ENCODE data around the gene OR4D11.
A peak's percentile ranks its signal among the peaks of the same experiment; 100 is the strongest.

OR4D11 gene

DNA sequence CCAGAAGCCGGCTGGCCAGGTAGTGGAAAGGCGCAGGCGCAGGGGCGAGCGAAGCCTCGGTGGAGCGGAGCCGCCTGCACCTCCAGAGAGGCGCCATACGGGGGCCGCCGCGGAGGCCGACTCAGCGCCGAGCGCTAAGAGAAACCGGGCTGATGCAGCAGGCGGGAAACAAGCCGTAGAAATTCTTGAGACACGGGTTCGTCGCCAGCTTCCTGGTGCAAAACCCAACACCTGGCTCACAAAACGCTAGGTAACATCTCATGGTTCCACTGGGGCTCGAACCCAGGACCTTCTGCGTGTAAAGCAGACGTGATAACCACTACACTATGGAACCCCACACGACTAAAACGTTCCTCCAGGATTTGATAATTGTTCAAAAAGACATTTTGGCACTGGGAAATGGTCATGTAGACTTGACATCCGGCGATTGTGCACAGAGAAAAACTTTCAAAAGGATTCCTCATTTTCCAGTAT is 47.0 kb downstream of the OR4D11 start:
- DNase-seq = peak; percentile 97

DNA sequence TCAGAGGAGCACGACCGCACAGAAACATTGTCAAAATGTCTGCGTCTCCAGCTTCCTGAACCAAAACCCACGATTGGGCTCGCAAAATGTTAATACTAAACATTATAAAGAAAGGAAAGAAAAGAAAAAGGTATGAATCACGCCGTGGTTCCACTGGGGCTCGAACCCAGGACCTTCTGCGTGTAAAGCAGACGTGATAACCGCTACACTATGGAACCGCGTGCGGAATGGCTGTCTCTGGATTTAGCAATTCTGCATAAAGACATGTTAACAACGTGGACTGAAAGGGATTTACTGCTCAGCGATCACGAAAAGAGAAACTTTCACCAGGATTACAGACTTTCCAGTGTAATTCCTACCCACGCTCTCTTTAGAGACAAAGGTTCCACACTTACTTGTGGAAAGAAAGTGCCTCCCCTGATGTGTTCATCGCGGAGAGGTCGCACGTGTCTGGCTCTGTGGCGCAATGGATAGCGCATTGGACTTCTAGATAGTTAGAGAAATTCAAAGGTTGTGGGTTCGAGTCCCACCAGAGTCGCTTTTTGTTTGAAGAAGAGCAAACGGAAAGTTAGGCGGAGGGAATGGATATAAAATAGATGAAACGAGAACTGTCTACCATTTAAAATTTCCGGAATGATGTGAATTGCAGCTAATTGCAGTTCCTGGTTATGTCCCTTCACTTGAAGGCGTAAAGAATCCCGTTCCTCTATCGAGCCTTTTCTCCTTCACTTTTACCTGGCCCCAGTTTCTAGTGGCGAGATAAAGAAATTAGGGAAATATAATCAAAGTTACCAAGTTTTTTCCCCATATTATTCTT is 47.7 kb downstream of the OR4D11 start:
- peak; percentile 92 for DNase-seq

DNA sequence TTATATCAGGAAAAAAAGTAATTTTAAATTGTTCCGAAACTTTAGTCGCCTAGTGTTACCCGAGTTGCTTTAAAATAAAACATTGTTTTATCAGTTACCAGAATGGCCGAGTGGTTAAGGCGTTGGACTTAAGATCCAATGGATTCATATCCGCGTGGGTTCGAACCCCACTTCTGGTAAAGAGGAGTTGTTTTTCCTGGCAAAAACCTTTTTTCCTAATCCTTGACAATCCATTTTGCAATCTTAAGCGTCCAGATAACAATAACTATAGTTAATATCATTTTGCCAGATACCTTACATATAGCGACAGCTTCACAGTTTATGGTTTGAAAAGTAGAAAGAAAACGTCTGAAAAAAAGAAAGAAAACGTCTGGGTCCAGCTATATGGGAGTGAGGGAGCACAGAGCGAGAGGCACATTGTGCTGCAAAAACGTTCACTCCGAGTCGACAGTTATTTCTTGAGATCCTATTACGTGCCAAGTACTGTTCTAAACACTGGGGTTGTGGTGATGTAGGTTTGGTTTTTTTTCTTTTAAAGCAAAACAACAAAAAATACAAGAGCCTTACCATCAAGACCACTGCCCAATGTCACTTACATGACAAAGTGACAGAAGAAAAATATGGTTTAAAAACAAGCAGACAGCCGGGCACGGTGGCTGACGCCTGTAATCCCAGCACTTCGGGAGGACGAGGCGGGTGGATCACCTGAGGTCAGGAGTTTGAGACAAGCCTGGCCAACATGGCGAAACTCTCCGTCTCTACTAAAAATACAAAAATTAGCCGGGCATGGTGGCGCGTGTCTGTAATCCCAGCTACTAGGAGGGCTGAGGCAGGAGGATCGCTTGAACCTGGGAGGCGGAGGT is 48.5 kb downstream of the OR4D11 start:
- peak; percentile 73 for DNase-seq

DNA sequence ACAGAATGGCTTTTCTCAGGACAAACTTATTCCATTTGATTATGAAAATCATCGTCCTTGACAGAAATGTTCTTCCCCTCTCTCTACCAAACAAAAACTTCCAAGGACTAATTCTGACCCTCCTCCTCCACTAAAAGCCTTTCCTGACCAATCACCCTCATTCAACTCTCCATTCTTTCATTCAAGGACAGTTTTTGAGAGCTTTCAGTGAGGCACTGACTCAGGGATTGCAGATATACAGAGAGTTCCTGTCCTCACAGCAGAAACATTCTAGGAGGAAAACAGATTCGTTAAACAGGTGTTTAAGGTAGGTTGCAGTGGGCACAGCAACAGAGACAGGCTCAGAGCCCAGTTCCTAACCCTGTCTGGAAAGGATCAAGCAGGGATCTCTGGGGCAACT is 49.5 kb downstream of the OR4D11 start:
- no peak for DNase-seq

DNA sequence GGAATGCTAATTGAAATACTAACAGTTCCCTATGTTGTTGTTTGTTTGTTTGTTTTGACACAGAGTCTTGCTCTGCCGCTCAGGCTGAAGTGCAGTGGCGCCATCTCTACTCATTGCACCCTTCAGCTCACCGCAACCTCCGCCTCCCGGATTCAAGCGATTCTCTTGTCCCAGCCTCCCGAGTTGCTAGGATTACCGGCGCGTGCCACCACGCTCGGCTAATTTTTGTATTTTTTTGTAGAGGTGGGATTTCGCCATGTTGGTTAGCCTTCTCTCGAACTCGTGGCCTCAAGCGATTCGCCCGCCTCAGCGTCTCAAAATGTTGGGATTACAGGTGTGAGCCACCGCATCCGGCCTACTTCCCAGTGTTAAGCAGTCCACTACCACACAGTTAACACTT is 49.9 kb downstream of the OR4D11 start:
- DNase-seq = no peak
